GM13977 (cell line): Measurements from ENCODE around the gene OR8S1.
"Not testable (repeated sequence)": the region's sequence is repeated elsewhere in the genome, so short reads cannot be mapped to it uniquely, and the experiment has no call there.

Experiments used
- DNase-seq: peaks from one replicate; pipeline ENCODE4 v3.0.0; 2012; ENCODE audit warnings: low spot score
- CTCF ChIP-seq: IDR thresholded peaks from 2 replicates; pipeline ENCODE4 v1.5.1; 2012; ENCODE audit warnings: mild to moderate bottlenecking, control low read depth; ENCODE audit not compliant: insufficient read depth; ENCODE audit errors: extremely low read depth, missing control alignments
- in situ Hi-C: fragments of 300-500 bp; cut with MboI; formaldehyde crosslinking; loops from one replicate; pipeline ENCODE4 v1.12.0; 2022; ENCODE audit warnings: low sequenced_read_pairs, low pct_unique_long_range_greater_than_20kb, mixed read lengths, inconsistent platforms; ENCODE audit not compliant: unreplicated experiment

The OR8S1 gene

DNA sequence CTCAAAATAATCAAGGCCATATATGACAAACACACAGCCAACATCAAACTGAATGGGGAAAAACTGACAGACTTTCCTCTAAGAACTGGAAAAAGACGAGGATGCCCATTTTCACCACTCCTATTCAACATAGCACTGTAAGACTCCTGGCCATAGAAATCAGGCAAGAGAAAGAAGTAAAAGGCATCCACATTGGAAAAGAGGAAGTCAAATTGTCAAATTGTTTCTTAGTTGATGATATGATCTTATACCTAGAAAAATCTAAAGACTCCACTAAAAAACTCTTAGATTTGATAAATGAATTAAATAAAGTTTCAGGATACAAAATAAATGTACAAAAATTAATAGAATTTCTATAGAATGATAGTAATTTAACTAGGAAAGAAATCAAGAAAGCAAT lies 11.2 kb downstream of the OR8S1 start:
- in situ Hi-C loops, result loop anchor here (10.0 kb wide), 1 partner anchor 78 kb away; no protein-coding TSS in a partner anchor
- no peak for TF ChIP-seq CTCF
- DNase-seq, result no peak

GRCh38 chr12:48542300-48542928 lies 17.0 kb downstream of the OR8S1 start:
- peak; percentile 56 for DNase-seq
- in situ Hi-C loops, result no loop called here
- peak; percentile 87 for TF ChIP-seq CTCF

DNA sequence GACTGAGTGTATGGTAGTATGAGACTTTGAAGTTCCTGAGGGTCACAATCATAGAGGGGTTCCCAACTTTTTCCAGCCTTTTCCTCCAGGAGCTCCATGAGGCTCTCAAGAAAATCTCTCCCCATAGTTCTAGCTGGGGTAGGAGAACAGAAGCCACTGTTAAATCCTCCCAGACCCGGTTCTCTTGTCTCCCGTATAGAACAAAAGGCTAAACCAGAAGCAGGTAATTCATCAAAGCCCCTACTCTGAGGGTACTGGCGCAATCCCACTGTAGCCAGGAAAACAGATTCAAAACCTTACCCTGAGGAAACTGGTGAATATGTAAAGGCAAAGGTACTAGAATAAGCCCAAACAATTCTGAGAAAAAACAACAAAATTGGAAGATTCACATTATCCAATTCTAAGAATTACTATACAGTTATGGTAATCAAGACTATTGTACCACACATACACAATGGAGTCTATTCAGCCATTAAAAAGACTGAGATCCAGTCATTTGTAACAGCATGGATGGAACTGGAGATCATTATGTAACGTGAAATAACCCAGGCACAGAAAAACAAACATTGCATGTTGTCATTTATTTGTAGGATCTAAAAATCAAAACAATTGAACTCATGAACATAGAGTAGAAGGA lies 20.5 kb downstream of the OR8S1 start:
- no peak for DNase-seq
- no peak for TF ChIP-seq CTCF
- in situ Hi-C loops, result no loop called here

- in situ Hi-C loops, DNase-seq: not testable (repeated sequence)
These were observed 21.6 kb downstream of the OR8S1 start for GRCh38 chr12:48547012-48547411.

GRCh38 chr12:48551636-48552035 lies 26.2 kb downstream of the OR8S1 start:
- DNase-seq, in situ Hi-C loops: not testable (repeated sequence)

DNA sequence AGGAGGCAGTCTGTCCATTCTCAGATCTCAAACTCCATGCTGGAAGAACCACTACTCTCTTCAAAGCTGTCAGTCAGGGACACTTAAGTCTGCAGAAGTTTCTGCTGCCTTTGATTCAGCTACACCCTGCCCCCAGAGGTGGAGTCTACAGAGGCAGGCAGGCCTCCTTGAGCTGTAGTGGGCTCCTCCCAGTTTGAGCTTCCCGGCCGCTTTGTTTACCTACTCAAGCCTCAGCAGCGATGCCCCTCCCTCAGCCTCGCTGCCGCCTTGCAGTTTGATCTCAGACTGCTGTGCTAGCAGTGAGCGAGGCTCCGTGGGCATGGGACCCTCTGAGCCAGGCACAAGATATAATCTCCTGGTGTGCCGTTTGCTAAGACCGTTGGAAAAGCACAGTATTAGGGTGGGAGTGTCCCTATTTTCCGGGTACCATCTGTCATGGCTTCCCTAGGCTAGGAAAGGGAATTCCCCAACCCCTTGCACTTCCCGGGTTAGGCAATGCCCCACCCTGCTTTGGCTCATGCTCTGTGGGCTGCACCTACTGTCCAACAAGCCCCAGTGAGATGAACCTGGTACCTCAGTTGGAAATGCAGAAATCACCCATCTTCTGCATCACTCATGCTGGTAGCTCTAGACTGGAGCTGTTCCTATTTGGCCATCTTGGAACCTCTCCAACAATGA lies 28.4 kb downstream of the OR8S1 start:
- DNase-seq, in situ Hi-C loops: not testable (repeated sequence)

- DNase-seq, result no peak
- in situ Hi-C loops, result no loop called here
- no peak for TF ChIP-seq CTCF
These were observed 31.2 kb downstream of the OR8S1 start for GRCh38 chr12:48556631-48557030.

DNA sequence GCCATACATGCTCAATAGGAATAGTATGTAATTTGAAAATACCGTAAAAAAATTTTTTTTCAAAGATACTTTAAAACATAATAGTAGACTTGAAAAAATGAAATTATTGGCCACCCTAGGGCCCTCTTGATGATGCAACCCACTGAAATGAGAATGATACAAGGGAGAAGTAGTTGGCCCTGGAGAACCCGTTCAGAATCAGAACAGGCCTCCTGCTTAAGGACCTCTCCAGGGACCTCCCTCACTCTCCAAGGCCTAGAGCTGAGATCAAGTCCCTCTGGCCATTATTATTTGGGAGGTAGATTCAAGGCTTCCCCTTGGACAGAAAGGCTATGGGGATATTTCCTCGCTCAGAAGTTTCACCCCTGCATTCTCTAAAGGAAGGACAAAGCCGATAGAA lies 32.5 kb downstream of the OR8S1 start:
- DNase-seq, result no peak
- in situ Hi-C loops, result no loop called here
- no peak for TF ChIP-seq CTCF
